ENCODE measurements around the gene EML1.
A peak's percentile ranks its signal among the peaks of the same experiment; 100 is the strongest.
"Not testable (repeated sequence)": the region's sequence is repeated elsewhere in the genome, so short reads cannot be mapped to it uniquely, and the experiment has no call there.

The EML1 gene

DNA sequence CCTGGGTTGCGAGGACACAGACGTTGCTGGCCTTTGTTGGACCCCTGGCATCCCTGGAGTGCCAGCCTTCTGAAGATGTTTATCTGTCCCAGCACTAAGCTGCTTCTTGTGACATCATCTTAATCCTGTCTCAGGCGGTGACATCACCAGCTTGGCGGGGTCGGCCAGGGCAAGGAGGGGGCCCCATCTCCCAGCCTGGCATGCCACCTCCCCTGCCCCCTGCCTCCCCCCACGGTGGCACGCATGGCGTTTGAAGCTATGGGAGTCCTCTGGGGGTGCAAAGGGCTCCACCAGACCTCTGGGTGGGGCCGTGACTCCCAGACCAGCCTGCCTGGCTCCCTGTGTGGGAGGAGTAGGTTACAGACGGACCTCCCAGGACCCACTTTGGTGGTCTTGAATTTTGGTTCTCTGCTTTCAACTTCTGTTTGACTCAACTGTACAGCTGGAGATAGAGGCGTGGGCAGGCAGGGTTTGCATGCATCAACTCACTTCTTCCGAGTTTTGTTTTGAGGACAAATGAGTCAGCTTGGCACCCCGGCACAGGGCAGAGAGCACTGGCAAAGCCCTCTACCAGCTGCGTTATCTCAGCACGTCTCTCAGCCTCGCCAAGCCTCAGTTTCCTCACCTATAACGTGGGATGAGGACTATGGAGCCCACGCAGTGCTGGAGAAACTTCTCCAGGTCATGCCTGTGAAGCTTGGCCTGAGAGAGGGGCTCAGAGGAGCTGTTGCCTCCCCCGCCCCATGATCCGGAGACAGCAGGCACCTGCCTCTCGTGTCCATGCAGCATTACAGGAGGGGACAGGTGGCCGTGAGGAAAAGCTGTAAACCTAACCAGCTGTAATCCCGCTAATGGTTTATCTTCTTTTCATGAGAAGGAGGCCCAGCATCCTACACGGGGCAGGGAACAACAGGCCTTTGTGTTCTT is 38.8 kb upstream of the EML1 start:
- DNase-seq, result peak in 1 of 42 donors; percentile 32
- intact Hi-C loops (cut with DNase I), result no loop called here

DNA sequence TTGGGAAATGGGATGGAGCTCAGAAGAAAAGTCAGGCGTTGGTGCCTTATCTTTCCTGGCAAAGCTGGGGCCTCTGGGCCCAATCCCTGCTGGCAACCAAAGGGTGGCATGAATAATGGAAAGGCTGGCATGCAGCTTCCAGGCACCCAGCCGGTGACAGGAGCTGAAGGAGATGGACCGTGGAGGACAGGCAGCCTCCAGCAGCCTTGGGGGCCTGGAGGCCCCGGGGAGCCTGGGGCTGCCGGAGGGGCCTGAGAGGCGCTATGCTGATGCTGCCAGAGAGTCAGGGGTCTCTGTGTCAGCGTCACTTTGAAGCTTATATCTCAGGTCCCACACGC is 38.2 kb upstream of the EML1 start:
- no peak for DNase-seq
- intact Hi-C loops (cut with DNase I), result no loop called here

DNA sequence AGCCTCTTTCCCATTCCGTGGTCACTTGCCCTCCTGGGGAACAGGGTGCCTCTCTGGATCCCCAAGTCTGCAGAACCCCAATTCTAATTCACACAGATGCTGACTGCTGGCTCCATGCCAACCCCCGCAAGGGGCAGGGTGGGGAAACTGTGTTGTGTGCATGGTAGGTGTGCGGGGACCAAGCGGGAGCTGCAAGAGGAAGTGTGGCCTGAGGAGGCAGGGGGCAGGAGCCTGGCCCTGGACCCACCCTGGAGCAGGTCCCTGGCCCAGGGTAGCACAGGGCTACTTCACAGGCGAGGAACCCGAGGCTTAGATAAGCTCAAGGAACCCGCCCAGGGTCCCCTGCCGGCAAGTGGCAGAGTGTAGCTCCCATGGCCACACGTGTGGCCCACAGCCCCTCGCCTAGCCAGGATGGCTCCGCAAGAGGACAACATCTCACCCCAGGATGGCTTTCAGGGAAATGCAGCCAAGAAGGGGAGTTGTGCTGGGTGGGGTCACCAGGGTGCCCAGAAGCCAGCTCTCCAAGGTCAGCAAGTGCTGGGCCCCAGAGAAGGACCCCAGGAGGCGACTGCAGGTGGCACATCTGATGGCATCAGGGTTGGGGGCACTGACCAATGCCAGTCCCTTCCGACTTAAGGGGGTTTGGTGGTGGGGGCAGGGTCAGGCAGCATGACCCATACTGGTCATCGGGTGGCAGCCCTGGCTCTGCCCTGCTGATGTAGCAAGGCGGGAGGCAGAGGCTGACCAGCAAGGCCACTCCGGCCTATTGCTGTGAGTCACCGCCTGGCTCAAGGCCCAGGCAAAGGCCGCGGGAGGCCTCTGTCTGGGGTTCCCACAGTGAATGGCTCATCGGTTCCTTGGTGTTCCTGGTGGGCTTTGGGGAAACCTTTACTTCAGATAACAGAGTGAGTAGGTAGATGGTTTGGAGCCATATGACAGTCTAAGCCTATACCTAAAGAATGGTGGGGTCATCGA is 37.3 kb upstream of the EML1 start:
- peak in 39 of 42 donors; percentile 52 to 89 (median 80) for DNase-seq
- intact Hi-C loops (cut with DNase I), result no loop called here

DNA sequence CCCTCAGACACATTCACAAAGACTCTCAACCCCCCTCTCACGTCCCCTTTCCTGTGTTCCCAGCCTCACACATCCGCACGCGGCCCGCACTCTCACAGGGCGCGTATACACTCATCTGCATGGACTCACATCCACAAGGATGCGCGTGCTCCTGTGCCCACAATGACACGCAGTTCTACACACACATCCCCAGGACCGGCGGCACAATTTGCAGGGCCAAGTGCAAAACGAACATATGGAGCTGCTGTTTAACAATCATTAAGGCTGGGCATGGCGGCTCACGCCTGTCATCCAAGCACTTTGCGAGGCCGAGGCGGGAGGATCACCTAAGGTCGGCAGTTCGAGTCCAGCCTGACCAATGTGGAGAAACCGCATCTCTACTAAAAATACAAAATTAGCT is 36.4 kb upstream of the EML1 start:
- intact Hi-C loops (cut with DNase I), result no loop called here
- no peak for DNase-seq

DNA sequence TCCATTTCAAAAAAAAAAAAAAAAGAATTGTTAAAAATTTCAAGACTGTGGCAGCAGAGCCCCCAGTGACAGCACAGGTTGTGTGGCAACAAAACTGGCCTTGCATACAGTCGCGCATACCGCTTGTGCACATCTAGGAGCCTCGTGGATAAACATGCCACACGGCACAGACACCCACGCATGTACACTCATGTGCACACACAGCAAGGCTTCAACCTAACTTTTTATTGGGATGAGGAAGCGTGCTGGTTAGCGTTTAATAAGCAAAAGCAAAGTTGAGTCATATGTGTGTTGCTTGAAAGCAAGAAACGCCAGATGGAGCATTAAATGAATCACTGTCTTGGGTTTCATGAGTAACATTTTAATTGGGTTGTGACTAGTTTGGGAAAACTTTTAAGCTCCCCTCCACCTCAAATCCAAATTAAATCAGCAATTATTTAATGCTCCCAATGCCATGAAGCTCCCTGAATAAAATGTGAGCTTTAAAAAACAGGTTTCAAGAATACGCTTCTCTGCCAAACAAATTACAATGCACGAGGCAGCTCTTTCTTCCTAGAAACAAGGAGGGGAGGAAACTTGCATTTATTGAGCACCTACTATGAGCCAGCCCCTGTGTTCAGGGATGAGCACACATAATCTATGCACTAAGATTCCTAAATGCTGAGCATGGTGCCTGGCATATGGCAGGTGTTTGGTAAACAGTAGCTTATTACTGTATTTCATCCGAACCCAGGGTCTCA is 35.7 kb upstream of the EML1 start:
- DNase-seq, result no peak
- intact Hi-C loops (cut with DNase I), result no loop called here

DNA sequence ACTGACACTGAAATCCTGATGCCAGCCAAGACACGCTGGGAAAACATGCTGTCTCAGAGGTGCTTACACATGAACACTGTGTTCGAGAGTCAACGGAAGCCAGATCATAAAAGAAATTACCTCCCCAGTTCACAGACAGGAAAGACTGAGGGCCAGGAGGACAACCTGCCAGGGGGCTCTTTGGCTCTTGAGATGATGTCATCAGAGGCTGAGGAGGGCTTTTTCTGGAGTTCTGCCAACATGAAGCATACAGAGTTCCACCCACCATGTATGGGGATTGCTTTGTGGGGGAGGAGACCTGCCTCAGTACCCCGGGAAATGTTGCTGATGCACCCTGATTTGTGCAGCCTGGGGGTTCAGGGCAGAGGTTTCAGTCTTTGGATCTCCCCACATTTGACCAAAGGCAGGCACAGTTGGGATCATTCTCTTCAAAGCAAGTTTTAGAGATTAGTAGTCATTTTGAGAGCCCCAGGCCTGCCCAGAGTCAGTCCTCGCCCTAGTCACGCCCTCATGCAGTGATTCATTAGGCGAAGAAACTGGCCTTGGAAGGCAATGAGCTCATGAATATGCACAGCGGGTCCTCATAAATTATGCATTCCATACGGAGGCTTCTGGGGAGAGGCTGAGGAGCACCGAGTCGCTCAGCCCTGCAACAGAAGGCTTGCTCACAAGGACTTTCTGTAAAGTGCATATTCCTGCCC is 34.9 kb upstream of the EML1 start:
- intact Hi-C loops (cut with DNase I), result no loop called here
- DNase-seq, result peak in 5 of 42 donors; percentile 15 to 53 (median 33)

DNA sequence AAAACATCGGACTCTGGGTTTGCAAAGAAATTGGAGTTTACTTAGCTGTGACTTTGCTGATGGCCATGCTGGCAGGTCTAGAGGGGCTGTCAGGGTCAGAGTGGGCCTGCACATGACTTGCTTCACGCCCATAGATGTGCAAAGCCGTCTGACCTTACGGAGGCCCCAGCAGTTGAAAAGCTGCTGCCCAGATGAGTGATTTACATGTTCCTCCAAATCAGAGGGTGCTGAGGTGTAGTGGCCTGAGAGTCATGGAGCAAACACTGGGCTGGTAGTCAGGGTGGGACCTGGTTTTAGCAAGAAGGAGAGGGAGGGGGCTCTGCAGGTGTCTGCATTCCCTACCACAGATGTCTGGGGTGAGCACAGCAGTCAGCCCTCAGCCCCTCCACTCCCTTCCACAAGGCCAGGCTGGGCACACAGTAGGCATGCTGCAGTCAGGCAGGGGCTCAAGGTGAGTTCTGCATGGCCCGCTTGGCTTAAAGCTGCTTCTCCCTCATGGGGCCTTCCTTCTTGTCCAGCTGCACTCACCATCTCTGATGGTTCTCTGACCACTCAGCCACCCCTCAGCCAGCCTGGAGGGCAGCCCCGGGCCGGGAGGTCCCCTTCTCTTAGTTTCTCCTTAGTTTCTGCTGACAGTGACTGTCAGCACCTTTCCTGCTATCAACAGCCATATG is 34.2 kb upstream of the EML1 start:
- intact Hi-C loops (cut with DNase I), result no loop called here
- DNase-seq, result no peak

DNA sequence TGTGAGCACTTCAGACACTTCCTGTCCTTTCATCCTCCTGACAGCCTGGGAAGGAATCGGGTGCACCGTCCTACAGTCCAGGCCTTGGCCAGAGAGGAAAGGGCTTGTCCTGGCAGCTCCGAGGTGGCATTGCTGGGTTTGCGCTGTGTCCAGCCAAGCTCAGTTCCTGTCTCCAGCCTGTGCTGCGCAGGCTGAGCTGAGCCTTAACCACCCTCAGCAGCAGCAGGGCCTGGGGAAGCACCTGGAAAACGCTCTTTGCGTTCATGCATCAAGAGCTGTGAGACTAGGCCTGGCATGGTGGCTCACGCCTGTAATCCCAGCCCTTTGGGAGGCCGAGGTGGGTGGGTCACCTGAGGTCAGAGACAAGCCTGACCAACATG is 33.7 kb upstream of the EML1 start:
- no peak for DNase-seq
- intact Hi-C loops (cut with DNase I), result no loop called here

DNA sequence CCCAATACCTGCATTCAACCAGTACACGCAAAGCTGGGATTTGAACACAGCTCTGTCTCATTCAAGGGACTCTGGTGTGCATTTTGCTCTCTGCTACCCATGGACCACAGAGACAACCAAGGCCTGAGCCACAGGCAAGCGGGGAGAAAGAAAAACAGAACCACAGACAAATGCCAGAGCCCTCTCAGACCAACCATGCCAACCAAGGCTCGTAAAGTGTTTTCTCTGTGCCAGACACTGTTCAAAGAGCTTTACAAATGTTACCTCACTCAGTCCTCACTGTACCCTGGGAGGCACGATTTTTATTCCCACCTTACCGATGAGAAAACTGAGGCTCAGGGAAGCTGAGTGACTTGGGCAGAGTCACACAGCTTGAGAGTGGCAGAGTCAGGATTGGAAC is 32.4 kb upstream of the EML1 start:
- intact Hi-C loops (cut with DNase I), result no loop called here
- DNase-seq, result no peak

DNA sequence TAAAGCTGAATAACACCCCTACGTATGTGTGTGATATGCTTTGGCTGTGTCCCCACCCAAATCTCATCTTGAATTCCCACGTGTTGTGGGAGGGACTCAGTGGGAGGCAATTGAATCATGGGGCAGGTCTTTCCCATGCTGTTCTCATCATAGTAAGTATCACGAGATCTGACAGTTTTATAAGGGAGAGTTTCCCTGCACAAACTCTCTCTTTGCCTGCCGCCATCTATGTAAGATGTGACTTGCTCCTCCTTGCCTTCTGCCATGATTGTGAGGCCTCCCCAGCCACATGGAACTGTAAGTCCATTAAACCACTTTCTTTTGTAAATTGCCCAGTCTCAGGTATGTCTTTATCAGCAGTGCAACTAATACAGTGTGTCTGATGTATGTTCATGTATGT is 30.3 kb upstream of the EML1 start:
- DNase-seq, result peak in 1 of 42 donors; percentile 6
- intact Hi-C loops (cut with DNase I), result not testable (repeated sequence)

DNA sequence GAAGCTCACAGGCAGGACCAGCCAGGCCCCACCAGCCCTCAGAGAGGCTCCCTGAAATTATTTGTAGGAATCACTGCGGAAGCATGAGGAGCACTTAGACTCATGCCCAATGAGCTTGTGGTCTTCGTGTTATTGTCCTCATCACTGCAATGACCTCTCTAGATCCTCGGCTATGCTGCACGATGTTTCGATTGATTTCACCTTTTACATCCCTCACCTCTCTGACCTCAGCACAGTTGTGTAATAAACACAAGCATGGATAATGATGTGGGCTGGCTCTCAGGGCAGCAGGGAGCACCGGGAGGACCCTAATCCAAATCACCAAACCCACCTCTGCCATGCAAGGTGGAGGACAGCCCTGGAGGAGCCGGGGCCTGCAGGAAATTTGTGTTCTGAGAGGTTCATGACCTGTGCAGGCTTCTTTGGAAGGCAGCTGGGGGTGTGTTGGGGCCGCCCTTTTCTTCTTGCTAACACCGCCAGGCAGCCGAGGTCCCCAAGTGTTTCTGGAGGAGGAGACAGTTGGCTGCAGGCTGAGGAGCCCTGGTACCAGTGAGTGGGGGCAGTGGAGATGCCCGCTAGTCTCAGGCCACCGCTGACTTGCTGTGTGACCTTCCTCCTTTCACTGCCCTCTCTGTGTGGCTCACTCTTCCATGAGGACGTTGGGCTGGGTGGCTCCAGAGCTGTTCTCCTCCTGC is 29.5 kb upstream of the EML1 start:
- no peak for DNase-seq
- intact Hi-C loops (cut with DNase I), result no loop called here

DNA sequence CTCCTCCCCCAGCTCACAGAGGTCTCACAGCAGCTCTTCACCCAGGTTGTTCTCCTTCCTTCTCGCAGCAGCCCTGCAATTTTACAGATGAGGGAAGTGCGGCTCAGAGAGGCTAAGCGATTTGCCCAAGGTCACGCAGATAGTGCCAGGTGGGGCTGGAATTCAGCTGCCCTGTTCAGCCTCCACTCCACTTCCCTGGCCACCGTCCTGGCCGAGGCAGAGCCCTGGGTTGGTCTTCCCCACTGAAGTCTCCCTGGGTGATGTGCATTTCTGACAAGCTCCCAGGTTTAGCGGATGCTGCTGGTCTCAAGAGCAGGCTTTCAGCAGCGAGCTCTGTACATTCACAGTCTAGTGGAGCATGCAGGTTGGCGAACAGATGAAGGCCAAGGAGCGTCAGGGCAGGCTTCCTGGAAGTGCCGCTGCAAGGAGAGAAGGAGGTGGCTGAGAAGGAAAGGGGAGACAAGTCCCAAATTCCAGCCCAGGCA is 28.9 kb upstream of the EML1 start:
- DNase-seq, result no peak
- intact Hi-C loops (cut with DNase I), result no loop called here

DNA sequence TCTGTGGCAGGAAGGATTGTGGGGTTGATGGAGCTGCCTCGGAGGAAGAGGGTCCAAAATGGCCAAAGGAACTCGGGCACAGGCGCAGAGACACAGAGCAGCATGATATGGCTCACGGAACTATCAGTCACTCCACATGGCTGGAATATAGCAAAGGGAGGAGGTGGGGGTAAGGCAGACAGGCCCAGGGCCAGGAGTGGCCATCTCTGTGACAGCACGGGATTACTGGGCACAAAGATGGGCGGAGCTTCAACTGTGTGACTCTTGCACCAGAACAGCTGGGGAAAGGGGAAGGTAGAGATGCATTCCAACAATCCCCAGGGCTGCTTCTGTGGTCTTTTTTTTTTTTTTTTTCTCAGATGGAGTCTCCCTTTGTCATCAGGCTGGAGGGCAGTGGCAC is 24.8 kb upstream of the EML1 start:
- intact Hi-C loops (cut with DNase I), result no loop called here
- DNase-seq, result peak in 1 of 42 donors; percentile 7

DNA sequence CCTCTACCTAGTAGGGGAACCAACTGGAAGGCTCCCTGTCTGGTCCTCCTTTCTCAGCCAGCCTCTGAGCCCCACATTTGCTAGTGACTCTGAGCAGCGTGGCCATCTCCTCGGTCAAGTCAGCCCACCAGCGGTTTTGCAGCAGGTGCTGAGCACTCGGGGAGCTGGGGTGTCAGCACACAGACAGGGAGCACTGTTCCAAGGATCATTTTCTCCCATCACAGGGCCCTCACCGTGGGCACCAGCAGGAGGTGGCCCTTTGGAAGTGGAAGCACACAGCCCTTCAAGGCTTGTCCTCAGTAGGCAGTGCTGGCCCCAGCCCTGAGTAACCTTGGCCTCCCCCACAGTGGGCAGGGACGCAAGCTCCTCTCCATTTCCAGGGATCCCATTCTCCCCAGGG is 24.1 kb upstream of the EML1 start:
- intact Hi-C loops (cut with DNase I), result no loop called here
- peak in 1 of 42 donors; percentile 13 for DNase-seq

DNA sequence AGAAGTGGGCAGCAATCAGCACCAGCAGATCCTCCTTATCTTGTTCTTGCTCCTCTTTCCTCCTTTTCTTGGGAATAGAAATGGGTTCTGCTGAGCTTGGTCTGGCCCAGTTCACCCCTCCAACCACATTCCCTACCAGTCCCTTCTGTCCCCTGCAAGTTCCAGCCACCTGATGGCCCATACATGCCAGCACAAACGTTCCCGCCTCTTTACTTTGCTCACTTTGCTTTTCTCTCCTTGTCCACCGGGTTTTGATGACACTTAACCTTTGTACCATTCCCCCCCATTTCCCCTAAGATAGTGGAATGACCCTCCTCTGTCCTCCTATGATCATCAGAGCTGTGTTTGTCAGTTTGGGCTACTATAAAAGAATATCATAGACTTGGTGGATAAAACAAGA is 23.4 kb upstream of the EML1 start:
- DNase-seq, result no peak
- intact Hi-C loops (cut with DNase I), result no loop called here

DNA sequence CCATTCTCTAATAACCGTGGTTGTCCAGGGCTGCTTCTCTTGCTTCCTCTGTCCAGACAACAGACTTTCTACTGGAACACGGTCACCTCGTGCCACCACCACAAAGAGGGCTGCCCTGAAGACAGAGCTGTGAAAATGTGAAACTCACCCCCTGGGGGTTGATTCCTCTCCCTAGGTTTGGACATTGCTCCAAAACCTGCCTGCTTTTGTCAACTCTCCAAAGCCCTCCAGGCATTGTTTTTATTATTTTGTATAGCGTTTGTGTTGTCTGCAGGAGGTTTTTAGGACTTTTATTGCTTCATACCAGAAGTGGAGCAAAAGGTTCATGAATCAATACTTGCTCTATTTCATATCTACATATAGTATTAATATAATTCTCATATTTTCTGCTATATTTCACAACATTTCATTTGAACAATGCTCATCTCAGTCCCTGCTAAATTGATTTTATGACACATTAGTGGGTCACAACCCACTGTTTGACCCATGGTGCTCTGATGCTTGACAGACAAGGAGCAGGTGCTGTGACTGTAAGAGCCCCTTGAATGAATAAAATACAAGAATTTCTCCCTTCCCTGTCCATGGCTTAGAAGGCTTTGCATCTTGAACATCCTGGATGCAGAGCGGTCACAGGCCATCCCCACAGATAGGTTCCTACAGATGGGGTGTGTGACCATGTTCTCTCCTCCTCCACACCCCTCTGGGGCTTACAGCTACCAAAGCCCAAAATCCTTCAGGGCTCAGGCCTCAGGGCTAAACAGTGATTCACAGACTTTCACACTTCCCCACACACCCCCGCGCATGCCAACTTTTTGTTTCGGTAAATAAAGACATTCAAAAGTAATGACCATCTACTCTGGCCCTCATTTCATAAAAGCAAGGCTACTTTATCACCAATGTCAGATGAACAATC is 20.6 kb upstream of the EML1 start:
- DNase-seq, result peak in 2 of 42 donors; percentile 7 to 13
- intact Hi-C loops (cut with DNase I), result no loop called here

Data from head of caudate nucleus (tissue), 42 donors.